ENCODE measurements around the gene VDAC2. TPM values are rescaled to one million over a fixed set of nuclear protein-coding genes. Genes with fewer than 3 reads are reported as not detected.
A peak's percentile ranks its signal among the peaks of the same experiment; 100 is the strongest.

Gene VDAC2
- total RNA-seq, 1 experiment from 2014 or later = 284 TPM

- ChIA-PET CTCF (interaction anchor here (1.7 to 4.2 kb wide), 5 partner anchors 10 to 26 kb away, joined by 3 to 39 read pairs (median 16); partner anchors contain the start of gene COMTD1), POLR2A (interaction anchor here (0.5 to 3.2 kb wide), 9 partner anchors 9 to 1322 kb away, joined by 3 to 19 read pairs (median 5); partner anchors contain the start of genes COMTD1 and SAMD8)
- no peak for TF ChIP-seq ZBTB21 (CRISPR knock-in tag; IDR thresholded peaks at IDR 0.05; ENCODE audit: borderline replicate concordance)
- TF ChIP-seq PRDM15 (CRISPR knock-in tag; IDR thresholded peaks at IDR 0.05) = no peak
- TF ChIP-seq NR3C1 (CRISPR knock-in tag; conservative IDR thresholded peaks at IDR 0.05; ENCODE audit: low read depth) = no peak
- no peak for TF ChIP-seq ZNF232 (CRISPR knock-in tag; IDR thresholded peaks at IDR 0.05)
- no peak for TF ChIP-seq ZMAT4 (CRISPR knock-in tag; IDR thresholded peaks at IDR 0.05)
- no peak for TF ChIP-seq PREB (CRISPR knock-in tag; IDR thresholded peaks at IDR 0.05; ENCODE audit: borderline replicate concordance)
- no peak for TF ChIP-seq ZNF281 (CRISPR knock-in tag; IDR thresholded peaks at IDR 0.05)
- no peak for TF ChIP-seq SMAD3 (CRISPR knock-in tag; IDR thresholded peaks at IDR 0.05; ENCODE audit: borderline replicate concordance)
- no peak for TF ChIP-seq E2F1 (CRISPR knock-in tag; IDR thresholded peaks at IDR 0.05)
- TF ChIP-seq ESRRA (CRISPR knock-in tag; IDR thresholded peaks at IDR 0.05; ENCODE audit: borderline replicate concordance) = no peak
- TF ChIP-seq OVOL2 (CRISPR knock-in tag; IDR thresholded peaks at IDR 0.05; ENCODE audit: borderline replicate concordance) = no peak
- TF ChIP-seq HMGXB4 (CRISPR knock-in tag; IDR thresholded peaks at IDR 0.05) = no peak
- no peak for TF ChIP-seq JAZF1 (CRISPR knock-in tag; IDR thresholded peaks at IDR 0.05)
- no peak for TF ChIP-seq MYBL2 (CRISPR knock-in tag; IDR thresholded peaks at IDR 0.05)
- no peak for TF ChIP-seq MAX (CRISPR knock-in tag; IDR thresholded peaks at IDR 0.05)
- no peak for TF ChIP-seq ATF1 (CRISPR knock-in tag; IDR thresholded peaks at IDR 0.05)
- no peak for TF ChIP-seq USF2 (CRISPR knock-in tag; IDR thresholded peaks at IDR 0.05)
- TF ChIP-seq ZBTB43 (CRISPR knock-in tag; IDR thresholded peaks at IDR 0.05) = no peak
- no peak for TF ChIP-seq TEAD4 (CRISPR knock-in tag; IDR thresholded peaks at IDR 0.05)
- peak overlapping the region; percentile 97 for H3K4me3 Mint-ChIP-seq
- H3K9me3 Mint-ChIP-seq = no peaks in the 10 kb centered on the region
- peak overlapping the region; percentile 98 for H3K27ac Mint-ChIP-seq
- DNase-seq (ENCODE audit: low spot score) = no peak
- no peaks in the 10 kb centered on the region for H3K27me3 Mint-ChIP-seq (ENCODE audit: low read depth)
- peaks cover 29% of the 10 kb centered on the region for H3K36me3 Mint-ChIP-seq
- H3K4me1 Mint-ChIP-seq = peaks cover 42% of the 10 kb centered on the region
- ATAC-seq = no peak
These were observed 1.3 kb upstream of the VDAC2 start for GRCh38 chr10:75209086-75209920.
